ENCODE results near the gene KDM3A.

KDM3A gene

DNA sequence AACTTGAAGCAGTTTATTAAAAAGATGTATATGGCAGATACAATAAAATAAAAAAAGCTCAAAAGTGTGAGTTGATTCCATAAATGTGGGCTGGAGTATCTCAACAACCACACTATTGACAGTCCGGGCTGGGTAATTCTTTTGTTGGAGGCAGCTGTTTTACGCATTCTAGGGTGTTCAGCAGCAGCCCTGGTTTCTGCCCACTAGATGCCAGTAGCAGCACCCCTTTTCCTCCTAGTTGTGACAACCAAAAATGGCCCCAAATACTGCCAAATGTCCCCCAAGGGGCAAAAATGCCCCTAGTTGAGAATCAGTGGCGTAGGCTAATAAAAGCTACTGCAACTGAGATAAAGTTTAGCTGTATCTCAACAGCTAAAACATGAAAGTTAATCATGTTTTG lies 77.3 kb downstream of the KDM3A start:
- no peak for DNase-seq (ENCODE audit: low read depth)

GRCh38 chr2:86519349-86519748 lies 78.2 kb downstream of the KDM3A start:
- no peak for DNase-seq (ENCODE audit: low read depth)

GRCh38 chr2:86520153-86520552 lies 79.0 kb downstream of the KDM3A start:
- no peak for DNase-seq (ENCODE audit: low read depth)

DNA sequence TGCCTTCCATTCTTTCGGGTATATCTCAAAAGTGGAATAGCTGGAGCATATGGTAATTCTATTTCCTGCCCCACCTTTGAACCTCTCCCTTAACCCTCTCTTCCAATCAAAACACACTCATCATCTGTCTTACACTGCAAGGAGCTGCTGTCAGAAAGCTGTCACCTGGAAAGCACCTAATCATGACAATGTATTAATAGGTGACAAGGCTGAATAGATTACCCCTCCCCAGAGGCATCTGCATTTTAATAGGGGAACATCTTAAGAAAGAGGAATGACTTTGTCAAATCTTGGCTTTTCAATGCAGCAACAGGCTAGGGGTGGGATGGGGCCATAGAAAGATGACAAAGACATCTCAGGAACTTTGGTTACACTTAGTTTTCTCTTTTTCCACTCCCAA lies 80.8 kb downstream of the KDM3A start:
- DNase-seq (ENCODE audit: low read depth), result no peak

DNA sequence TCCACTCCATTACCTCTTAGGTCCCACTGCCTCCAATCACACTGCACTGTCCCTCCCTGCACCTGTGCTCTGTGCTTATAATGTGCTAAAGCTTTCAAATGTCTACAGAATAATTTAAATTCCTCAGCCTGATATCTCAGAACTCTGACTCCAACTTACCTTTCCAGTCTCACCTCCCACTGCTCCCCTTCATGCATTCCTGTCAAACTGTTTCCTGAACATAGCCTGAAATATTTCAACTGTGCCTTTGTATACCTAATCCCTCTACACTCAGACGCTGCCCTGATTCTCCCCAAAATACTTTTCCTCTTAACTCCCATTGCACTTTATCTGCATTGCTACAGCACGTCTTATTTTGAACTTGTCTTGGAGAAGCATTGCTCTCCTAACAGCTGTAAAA lies 81.5 kb downstream of the KDM3A start:
- DNase-seq (ENCODE audit: low read depth), result no peak

- no peak for DNase-seq (ENCODE audit: low read depth)
Observed at GRCh38 chr2:86523491-86523890, 82.3 kb downstream of the KDM3A start.

DNA sequence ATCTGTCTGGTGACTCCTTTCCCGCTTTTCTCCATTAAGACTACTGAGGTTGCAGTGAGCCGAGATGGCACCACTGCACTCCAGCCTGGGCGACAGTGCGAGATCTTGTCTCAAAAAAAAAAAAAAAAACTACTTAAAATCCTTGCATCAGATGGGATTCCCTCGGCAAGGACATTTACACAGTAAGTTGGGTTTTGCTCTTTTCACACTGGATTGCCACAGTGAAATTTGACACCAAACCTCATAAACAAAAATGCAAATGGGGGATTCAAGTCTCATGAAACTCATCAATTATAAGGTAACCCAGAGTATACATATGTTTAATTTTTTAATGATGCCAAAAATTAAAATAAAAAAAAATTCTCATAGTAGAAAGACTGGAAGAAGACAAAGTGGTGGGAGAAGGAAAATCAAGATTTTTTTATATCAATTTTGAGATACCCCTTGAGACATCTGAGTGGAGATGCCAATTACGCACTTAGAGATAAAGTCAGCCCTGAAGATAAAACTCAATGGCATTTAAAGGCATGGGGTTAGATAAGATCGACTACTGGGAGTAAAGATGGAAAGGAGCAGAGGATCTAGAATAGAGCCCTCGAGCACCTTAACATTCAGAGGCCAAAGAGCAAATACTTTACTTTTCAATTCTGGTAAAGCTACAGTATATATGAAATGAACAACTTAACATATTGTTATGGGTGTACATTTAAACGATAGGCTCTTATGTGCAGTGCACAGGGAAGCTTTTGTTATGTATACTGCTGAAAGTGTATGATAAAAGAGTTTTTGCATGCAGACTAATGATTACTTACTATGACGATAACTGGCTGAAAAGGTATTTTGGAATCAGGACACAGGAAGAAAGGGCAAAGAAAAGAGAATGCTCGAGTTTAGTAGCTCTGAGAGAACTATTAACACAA lies 84.5 kb downstream of the KDM3A start:
- DNase-seq (ENCODE audit: low read depth), result no peak

- no peak for DNase-seq (ENCODE audit: low read depth)
Observed at GRCh38 chr2:86533589-86533988, 92.4 kb downstream of the KDM3A start.

DNA sequence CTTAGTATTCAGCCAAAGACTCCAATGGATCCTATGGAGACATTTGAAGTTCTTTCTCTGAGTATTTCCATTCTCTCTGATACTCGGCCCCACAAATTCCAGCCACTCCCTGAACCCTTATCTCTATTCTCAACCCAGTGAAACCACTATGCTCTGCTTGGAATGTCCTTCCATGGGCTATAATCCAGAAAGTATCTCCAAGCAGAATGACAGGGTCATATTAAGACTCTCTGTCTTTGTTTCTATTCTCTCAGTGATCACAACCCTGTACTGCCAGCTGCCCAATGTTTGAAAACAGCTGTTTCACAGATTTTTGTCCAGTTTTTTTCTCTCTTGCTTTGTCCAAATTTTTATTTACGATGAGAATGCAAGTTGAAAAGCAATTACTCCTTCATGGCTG lies 100.2 kb downstream of the KDM3A start:
- no peak for DNase-seq (ENCODE audit: low read depth)
